Measurements from ENCODE around the gene NFATC4.

The NFATC4 gene

DNA sequence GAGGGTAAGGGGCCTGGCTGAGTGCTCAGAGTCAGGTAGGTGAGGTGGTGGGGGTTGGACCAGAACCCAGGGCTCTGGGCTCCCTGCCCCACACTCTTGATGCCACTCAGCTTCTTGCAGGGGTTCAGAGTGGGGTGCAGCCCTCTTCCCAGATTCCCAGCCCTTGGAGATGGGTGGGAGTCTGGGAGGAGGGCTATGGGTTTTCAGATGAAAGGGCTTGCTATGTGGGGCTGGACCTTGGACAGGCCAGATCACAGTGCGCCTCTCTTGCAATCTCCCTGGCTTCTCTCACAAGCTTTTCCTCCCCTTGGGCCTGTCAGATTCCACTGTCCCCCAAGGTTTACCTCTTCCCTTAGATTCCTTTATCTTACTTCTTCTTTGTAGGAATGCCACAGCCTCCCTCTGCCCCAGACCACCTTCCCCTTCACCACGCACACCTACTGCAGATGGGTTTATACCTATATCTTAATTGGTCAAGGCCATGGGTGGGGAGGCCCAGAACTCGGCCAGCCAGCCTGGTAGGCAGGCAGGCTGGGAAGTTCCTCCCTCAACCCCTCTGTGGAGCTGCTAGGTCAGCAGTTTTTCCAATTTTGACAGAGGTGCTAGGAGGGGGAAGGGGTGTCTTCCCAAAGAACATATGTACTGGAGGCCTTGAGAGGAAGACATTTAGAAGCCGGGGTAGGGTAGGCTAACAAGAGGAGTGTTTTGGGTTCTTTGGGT lies 32.2 kb downstream of the NFATC4 start:
- no peak for DNase-seq (ENCODE audit: low read depth in 2 of 2)
- peak overlapping the region; percentile 62 to 68 for H3K4me3 ChIP-seq (replicated peaks in 1 of 2; ENCODE audit: low read depth in 2 of 2, low read length in 2 of 2)
- no peak for TF ChIP-seq CTCF (IDR thresholded peaks at IDR 0.05; ENCODE audit: low read depth, low read length)

- DNase-seq (ENCODE audit: low read depth in 2 of 2), result no peak
- no peak overlapping the region for H3K4me3 ChIP-seq (replicated peaks in 1 of 2; ENCODE audit: low read depth in 2 of 2, low read length in 2 of 2)
- no peak for TF ChIP-seq CTCF (IDR thresholded peaks at IDR 0.05; ENCODE audit: low read depth, low read length)
Observed at GRCh38 chr14:24401810-24402702, 34.1 kb downstream of the NFATC4 start.

DNA sequence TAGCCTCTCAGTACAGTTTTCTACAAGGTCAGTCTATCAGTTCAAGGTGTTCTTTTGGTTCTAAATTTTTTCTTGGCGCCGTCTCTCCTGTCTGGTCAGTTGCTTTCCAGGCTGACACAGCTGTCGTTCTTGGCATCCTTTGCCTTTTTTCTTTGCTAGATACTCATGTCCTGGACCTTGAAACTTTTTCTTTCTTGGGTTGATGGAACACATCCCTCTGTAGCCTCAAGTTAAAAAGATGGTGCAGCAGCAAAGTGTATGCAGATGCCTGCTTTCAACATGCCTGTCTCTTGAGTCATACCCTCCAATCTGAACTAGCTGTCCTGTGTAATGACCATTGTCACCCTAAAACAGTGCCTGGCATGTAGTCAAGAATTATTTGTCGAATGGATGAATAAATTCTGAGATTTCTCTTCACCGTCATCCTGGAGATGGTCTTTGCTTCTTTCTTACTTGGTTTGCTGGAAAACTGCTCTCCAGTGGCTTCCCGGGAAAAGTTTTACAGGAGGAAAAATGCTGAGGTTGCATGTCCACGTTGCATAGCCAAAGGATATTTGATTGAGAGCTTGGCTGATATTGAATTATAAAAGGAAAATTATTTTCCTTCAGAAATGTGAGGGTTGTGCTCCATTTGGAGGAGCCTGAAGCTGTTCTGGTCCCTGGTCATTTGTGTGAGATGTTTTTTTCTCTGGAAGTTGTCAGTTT lies 35.5 kb downstream of the NFATC4 start:
- no peak for TF ChIP-seq CTCF (IDR thresholded peaks at IDR 0.05; ENCODE audit: low read depth, low read length)
- peak; percentile 45 to 57 for DNase-seq (ENCODE audit: low read depth in 2 of 2)
- no peak overlapping the region for H3K4me3 ChIP-seq (replicated peaks in 1 of 2; ENCODE audit: low read depth in 2 of 2, low read length in 2 of 2)

DNA sequence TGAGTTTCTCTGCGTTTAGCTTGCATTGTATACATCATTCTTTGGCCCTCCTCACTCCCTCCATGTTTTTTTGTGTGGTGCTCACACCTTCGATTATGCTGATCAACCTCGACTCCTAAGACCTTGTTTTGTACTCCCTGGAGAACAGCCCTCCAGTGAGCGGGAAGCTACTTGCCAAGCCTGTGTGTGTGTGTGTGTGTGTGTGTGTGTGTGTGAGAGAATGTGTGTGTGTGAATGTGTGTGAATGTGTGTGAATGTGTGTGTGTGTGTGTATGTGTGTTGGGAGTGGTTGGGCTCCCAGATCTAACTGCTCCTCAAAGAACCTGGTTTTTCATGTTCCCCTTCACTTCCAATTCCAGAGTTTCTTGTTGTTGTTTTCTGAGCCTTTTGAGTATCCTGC lies 36.8 kb downstream of the NFATC4 start:
- TF ChIP-seq CTCF (IDR thresholded peaks at IDR 0.05; ENCODE audit: low read depth, low read length), result no peak
- no peak overlapping the region for H3K4me3 ChIP-seq (replicated peaks in 1 of 2; ENCODE audit: low read depth in 2 of 2, low read length in 2 of 2)
- no peak for DNase-seq (ENCODE audit: low read depth in 2 of 2)

DNA sequence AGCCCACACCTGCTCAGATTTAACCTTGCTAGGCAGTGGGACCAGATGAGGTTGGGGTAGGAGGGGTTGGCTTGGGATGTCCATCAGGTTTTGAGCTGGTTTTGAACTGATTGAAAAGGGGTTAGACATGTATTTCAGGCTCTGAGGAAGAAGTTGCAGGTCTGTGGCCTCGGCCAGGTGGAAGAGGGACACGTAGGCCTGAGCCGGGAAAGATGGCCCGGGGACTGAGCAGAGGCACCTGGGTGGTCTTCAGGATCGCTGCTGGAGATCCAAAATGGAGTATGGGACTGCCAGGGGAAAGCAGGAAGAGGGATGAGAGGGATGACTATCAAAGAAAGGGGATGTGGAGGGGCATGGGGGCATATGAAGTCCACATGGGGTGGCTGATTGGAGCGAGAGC lies 38.4 kb downstream of the NFATC4 start:
- DNase-seq (ENCODE audit: low read depth in 2 of 2), result no peak
- no peak overlapping the region for H3K4me3 ChIP-seq (replicated peaks in 1 of 2; ENCODE audit: low read depth in 2 of 2, low read length in 2 of 2)
- TF ChIP-seq CTCF (IDR thresholded peaks at IDR 0.05; ENCODE audit: low read depth, low read length), result no peak

DNA sequence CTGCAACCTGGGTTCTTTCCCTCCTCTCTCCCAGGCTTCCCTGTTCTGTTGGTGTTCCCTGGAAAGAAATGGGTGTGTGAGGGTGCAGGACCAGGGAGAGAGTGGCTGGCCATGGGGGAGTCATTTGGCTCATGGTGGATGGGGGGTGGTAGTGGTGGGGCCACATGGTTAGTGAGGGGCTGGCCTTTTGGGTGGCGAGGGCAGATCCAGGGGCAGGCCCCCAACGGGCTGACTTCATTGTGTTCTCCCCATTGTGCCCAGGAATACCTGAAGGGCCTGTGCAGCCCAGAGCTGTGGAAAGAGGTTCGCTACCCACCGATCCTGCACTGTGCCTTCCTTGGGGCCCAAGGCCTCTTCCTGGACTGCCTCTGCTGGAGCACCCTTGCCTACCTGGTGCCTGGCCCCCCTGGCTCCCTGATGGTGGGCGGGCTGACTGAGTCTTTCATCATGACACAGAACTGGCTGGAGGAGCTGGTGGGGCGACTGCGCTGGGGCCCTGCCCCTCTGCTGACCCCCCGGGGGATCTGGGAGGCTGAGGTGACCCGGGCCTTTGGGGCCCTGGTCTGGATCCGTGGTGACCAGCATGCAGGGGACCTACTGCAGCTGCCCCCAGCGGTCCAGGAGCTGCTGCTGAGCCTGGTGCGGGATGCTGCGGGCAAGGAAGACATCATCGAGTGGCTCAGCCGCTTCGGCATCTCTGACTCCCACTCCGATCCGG lies 39.8 kb downstream of the NFATC4 start:
- DNase-seq (ENCODE audit: low read depth in 2 of 2), result no peak
- no peak for TF ChIP-seq CTCF (IDR thresholded peaks at IDR 0.05; ENCODE audit: low read depth, low read length)
- H3K4me3 ChIP-seq (replicated peaks in 1 of 2; ENCODE audit: low read depth in 2 of 2, low read length in 2 of 2), result no peak overlapping the region
